Right ventricle myocardium superior (tissue), 1 donor: ENCODE data around the gene TNFRSF17. TPM values are rescaled to one million over a fixed set of nuclear protein-coding genes. Genes with fewer than 3 reads are reported as not detected.
A peak's percentile ranks its signal among the peaks of the same experiment; 100 is the strongest.

Experiments
- ATAC-seq: fragments of 200-7000 bp; cut with Tn5 transposase; one replicate; pipeline ENCODE4 v1.9.1; 2020; ENCODE audit warnings: mild to moderate bottlenecking; ENCODE audit not compliant: poor library complexity
- DNase-seq: peaks from one replicate; pipeline ENCODE4 v3.0.0-alpha.2; 2020
- intact Hi-C: fragments of 100-400 bp; cut with DNase I; formaldehyde crosslinking; loops from one replicate; pipeline ENCODE4 v1.11.2; 2022
- total RNA-seq: library from RNA; stranded (reverse); fragmentation: NEBNext Ultra II Directional; extraction: Animal tissue kit (Norgen Biotek cat#: 25700); gene quantifications from one replicate; pipeline ENCODE4 v1.2.1, GENCODE V29; 2021
- donor health status: DM: no; HTN: yes; CAD: no; lungs with severe emphysema.

The TNFRSF17 gene
- total RNA-seq, 1 donor from 2014 or later: not detected

GRCh38 chr16:11992586-11993524 is 27.8 kb downstream of the TNFRSF17 start:
- intact Hi-C loops: no loop called here
- ATAC-seq (no peak), DNase-seq (no peak)

GRCh38 chr16:11994143-11995119 is 29.4 kb downstream of the TNFRSF17 start:
- intact Hi-C loops: no loop called here
- DNase-seq (peak; percentile 60), ATAC-seq (peak; percentile 81)

GRCh38 chr16:11996433-11997330 is 31.7 kb downstream of the TNFRSF17 start:
- ATAC-seq (no peak), DNase-seq (no peak)
- intact Hi-C loops: no loop called here

- intact Hi-C loops: no loop called here
- ATAC-seq (peak; percentile 58), DNase-seq (no peak)
These were observed 35.0 kb downstream of the TNFRSF17 start for GRCh38 chr16:12000032-12000431.

DNA sequence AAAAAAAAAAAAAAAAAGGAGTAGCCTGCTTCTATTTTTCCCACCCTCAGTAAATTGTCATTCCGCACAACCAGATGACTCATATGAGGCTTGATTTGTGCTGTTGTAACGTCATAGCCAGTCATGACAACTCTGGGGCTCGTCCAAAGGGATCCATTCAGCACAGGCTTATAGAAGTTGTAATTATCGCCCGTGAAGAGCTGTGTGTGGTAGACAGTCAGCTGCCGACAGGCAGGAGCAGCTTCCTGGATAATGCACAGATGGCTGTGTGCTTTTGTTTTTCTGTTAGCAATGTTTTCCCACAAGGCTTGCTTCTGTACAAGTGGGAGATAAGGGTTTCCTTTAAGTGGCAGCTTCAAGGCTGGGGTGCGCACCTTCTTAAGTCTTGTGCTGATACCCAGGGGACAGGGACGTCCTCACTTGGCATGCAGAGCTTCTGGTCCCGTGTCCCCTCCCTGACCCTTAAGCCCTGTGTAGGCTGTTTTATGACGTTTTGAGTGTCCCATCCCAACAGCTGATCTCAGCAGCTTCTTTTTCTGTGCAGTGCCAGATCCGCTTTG is 37.5 kb downstream of the TNFRSF17 start:
- DNase-seq (no peak), ATAC-seq (no peak)
- intact Hi-C loops: no loop called here

DNA sequence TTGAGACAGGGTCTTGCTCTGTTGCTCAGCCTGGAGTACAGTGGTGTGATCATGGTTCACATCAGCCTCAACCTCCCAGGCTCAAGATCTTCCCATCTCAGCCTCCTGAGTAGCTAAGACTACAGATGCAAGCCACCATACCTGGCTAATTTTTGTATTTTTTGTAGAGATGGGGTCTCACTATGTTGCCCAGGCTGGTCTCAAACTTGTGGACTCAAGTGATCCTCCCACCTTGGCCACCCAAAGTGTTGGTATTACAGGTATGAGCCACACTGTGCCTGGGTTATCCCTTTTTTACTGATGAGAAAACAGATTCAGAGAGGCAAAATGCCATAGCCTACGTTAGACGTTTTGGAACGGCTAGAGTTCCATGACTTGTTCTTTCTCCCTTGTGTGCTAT is 41.6 kb downstream of the TNFRSF17 start:
- intact Hi-C loops: no loop called here

GRCh38 chr16:12009462-12009861 is 44.5 kb downstream of the TNFRSF17 start:
- ATAC-seq: no peak
- intact Hi-C loops: no loop called here
- no peak for DNase-seq

More for the DNA sequence above, 41.6 kb downstream of the TNFRSF17 start:
- ATAC-seq (no peak), DNase-seq (no peak)

GRCh38 chr16:12009922-12010321 is 44.9 kb downstream of the TNFRSF17 start:
- intact Hi-C loops: no loop called here
- ATAC-seq: no peak
- DNase-seq: no peak

GRCh38 chr16:12010388-12011251 is 45.6 kb downstream of the TNFRSF17 start:
- peak; percentile 64 for ATAC-seq
- intact Hi-C loops: no loop called here

GRCh38 chr16:12011565-12011964 is 46.6 kb downstream of the TNFRSF17 start:
- ATAC-seq: no peak
- intact Hi-C loops: no loop called here

More at GRCh38 chr16:12010388-12011251, 45.6 kb downstream of the TNFRSF17 start:
- no peak for DNase-seq

GRCh38 chr16:12016291-12016947 is 51.4 kb downstream of the TNFRSF17 start:
- DNase-seq (no peak), ATAC-seq (no peak)
- intact Hi-C loops: no loop called here

More at GRCh38 chr16:12011565-12011964, 46.6 kb downstream of the TNFRSF17 start:
- DNase-seq: no peak

DNA sequence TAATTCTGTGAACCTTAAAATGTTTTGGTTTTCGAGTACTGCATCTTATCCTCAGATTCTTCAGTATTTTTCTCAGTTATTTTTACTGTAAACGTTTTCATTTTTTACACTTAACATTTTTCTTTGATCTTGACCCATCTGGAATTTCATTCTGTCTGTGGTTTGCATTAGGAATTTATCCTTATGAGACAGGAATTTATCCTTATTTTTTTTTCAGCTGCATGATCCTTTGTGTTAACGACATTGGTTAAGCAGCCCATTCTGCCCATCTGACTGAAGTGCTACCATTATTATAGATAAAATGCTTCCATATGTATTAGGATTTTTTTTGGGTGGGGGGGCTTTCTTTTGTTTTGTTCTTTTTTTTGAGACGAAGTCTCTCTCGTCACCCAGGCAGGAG is 52.5 kb downstream of the TNFRSF17 start:
- DNase-seq (no peak), ATAC-seq (no peak)

More for the DNA sequence above, 52.5 kb downstream of the TNFRSF17 start:
- intact Hi-C loops: no loop called here

Other genes with a start within 250 kb of the TNFRSF17 start
- gene TXNDC11, start 222.4 kb upstream of the TNFRSF17 start, total RNA-seq: 18.6 TPM
- gene ZC3H7A, start 168.0 kb upstream of the TNFRSF17 start, total RNA-seq: 23.7 TPM
- gene RSL1D1, start 113.7 kb upstream of the TNFRSF17 start, total RNA-seq: 101 TPM
- gene GSPT1, start 49.3 kb upstream of the TNFRSF17 start, total RNA-seq: 88.3 TPM
- 1.6 TPM for gene NPIPB2, start 23.2 kb upstream of the TNFRSF17 start, total RNA-seq
- 16.5 TPM for gene SNX29, start 11.5 kb downstream of the TNFRSF17 start, total RNA-seq